Ovary (tissue), 9 donors: ENCODE results near the gene ALLC. TPM values are rescaled to one million over a fixed set of nuclear protein-coding genes. Genes with fewer than 3 reads are reported as not detected.

ENCODE experiments used
- DNase-seq, 5 donors: peaks; one replicate each; pipeline ENCODE4 v3.0.0-alpha.2; 2019 to 2020
- H3K27ac ChIP-seq, 2 donors: fragments of 200-600 bp; one replicate each; pipeline versions ENCODE4 v1.5.1 to v1.8.0; 2019 to 2022
- H3K27me3 ChIP-seq: fragments of 200-600 bp; one replicate; pipeline ENCODE4 v1.8.0; 2022
- H3K36me3 ChIP-seq: fragments of 200-600 bp; sonication (generic); one replicate; pipeline ENCODE4 v1.5.1; 2019
- H3K4me1 ChIP-seq: one replicate; pipeline ENCODE4 v1.8.1; 2013; ENCODE audit warnings: mild to moderate bottlenecking, moderate library complexity; ENCODE audit not compliant: insufficient read depth
- H3K4me3 ChIP-seq: fragments of 200-600 bp; sonication (generic); one replicate; pipeline ENCODE4 v1.5.1; 2017
- H3K9me3 ChIP-seq, 2 donors: fragments of 200-600 bp in 1 of 2; sonication (generic) in 1 of 2; one replicate each; pipeline versions ENCODE4 v1.5.1 to v1.8.1; 2013 to 2019; ENCODE audit warnings: mild to moderate bottlenecking in 1 of 2, moderate library complexity in 1 of 2
- CTCF ChIP-seq, 3 donors: fragments of 450-650 bp in 2 of 3; fragments of 200-600 bp in 1 of 3; IDR thresholded peaks; one replicate each; pipeline versions ENCODE4 v1.5.1 to v1.8.0; 2016 to 2022; ENCODE audit warnings: antibody characterized with exemption in 3 of 3, mild to moderate bottlenecking in 1 of 3
- EP300 ChIP-seq: sonication (generic); formaldehyde crosslinking; IDR thresholded peaks from one replicate; pipeline ENCODE4 v1.6.1; 2017; ENCODE audit warnings: antibody characterized with exemption
- POLR2A ChIP-seq: fragments of 450-650 bp; IDR thresholded peaks from one replicate; pipeline ENCODE4 v1.6.1; 2017; ENCODE audit warnings: antibody characterized with exemption, mild to moderate bottlenecking, moderate library complexity
- WGBS, 3 donors: extraction: QIAGEN DNeasy Blood & Tissue Kit in 1 of 3; methylation state at CpG; one replicate each; pipeline versions ENCODE4 v1.1.5 to v1.1.7; 2013 to 2017; 5-methylcytosine and 5-hydroxymethylcytosine counted together
- intact Hi-C, 4 donors: fragments of 100-400 bp; cut with DNase I; formaldehyde crosslinking; loops; one replicate each; pipeline versions ENCODE4 v1.11.0 to v1.15.1; 2022 to 2023
- polyA plus RNA-seq, 2 donors: library from polyadenylated mRNA; stranded (reverse); fragments of 200-250 nt in 1 of 2; fragments of 350-450 nt in 1 of 2; fragmentation: Illumina TruSeq in 1 of 2; extraction: RNeasy Lipid Tissue Mini Kit (QIAGEN cat#74804) in 1 of 2; gene quantifications; one replicate each; pipeline ENCODE4 v1.2.3, GENCODE V29; 2013 to 2014
- total RNA-seq, 7 donors: library from RNA; depleted of rRNA in 2 of 7; stranded (reverse); fragments of >200 nt in 2 of 7; fragmentation: NEBNext Ultra II Directional in 3 of 7; extraction: Animal tissue kit (Norgen Biotek cat#: 25700) in 3 of 7; gene quantifications; one replicate each; pipeline versions ENCODE4 v1.1.0 to v1.2.4, GENCODE V29; 2016 to 2023
- donor health status: DM: no; HTN: no; CAD: no; lungs with moderate emphysema.
- donor health status: DM: no; HTN: no; CAD: no.
- donor health status: Bipolar disorder and iron deficiency.
- donor health status: DM: yes; HTN: yes; CAD: no.
- donor health status: DM: no; HTN: no; CAD: no.
- donor health status: DM: yes; HTN: yes; CAD: no.

ALLC gene
- total and polyA plus RNA-seq, 9 donors: 0.20 to 1.2 (median 0.76) TPM; not detected in 5

- WGBS, 3 donors: 91 to 95% (median 94%) methylated on average over 7 of the region's 7 CpGs
- intact Hi-C loops: no loop called here
- Histone ChIP-seq H3K27ac (no peak overlapping the region), H3K4me3 (no peak overlapping the region), H3K4me1 (peaks cover 3% of the 10 kb centered on the region), H3K27me3 (no peaks in the 10 kb centered on the region), H3K9me3 (no peaks in the 10 kb centered on the region), H3K36me3 (no peaks in the 10 kb centered on the region)
- no peak for DNase-seq
- no peak for TF ChIP-seq EP300
- no peak for TF ChIP-seq POLR2A
- no peak for TF ChIP-seq CTCF (IDR thresholded peaks at IDR 0.05)
Observed at GRCh38 chr2:3731829-3732228, 73.8 kb downstream of the ALLC start.

GRCh38 chr2:3736112-3736511, 78.1 kb downstream of the ALLC start:
- H3K9me3 ChIP-seq: no peaks in the 10 kb centered on the region
- H3K4me1 ChIP-seq: no peaks in the 10 kb centered on the region
- H3K27ac ChIP-seq: no peak overlapping the region
- no peak for TF ChIP-seq POLR2A
- no peak for TF ChIP-seq CTCF (IDR thresholded peaks at IDR 0.05)
- TF ChIP-seq EP300: no peak
- intact Hi-C loops: no loop called here
- no peak for DNase-seq
- WGBS, 3 donors: 89 to 90% (median 90%) methylated on average over 7 of the region's 7 CpGs
- H3K4me3 ChIP-seq: no peak overlapping the region
- no peaks in the 10 kb centered on the region for H3K27me3 ChIP-seq
- no peaks in the 10 kb centered on the region for H3K36me3 ChIP-seq

- 71 to 72% (median 71%) methylated on average over 9 of the region's 9 CpGs for WGBS, 3 donors
- H3K4me3 ChIP-seq: no peak overlapping the region
- no peak overlapping the region for H3K27ac ChIP-seq
- no peaks in the 10 kb centered on the region for H3K9me3 ChIP-seq
- no peaks in the 10 kb centered on the region for H3K4me1 ChIP-seq
- DNase-seq: no peak
- intact Hi-C loops: no loop called here
- TF ChIP-seq EP300: no peak
- TF ChIP-seq POLR2A: no peak
- no peak for TF ChIP-seq CTCF (IDR thresholded peaks at IDR 0.05)
- H3K27me3 ChIP-seq: no peaks in the 10 kb centered on the region
- no peaks in the 10 kb centered on the region for H3K36me3 ChIP-seq
Observed at GRCh38 chr2:3737128-3737527, 79.1 kb downstream of the ALLC start.

- WGBS, 3 donors: 46 to 60% (median 47%) methylated on average over 3 of the region's 3 CpGs
- Histone ChIP-seq H3K9me3 (no peaks in the 10 kb centered on the region), H3K4me1 (no peaks in the 10 kb centered on the region), H3K27ac (no peak overlapping the region), H3K36me3 (no peaks in the 10 kb centered on the region), H3K27me3 (no peaks in the 10 kb centered on the region), H3K4me3 (no peak overlapping the region)
- TF ChIP-seq CTCF (IDR thresholded peaks at IDR 0.05): no peak
- no peak for TF ChIP-seq POLR2A
- no peak for TF ChIP-seq EP300
- DNase-seq: no peak
- intact Hi-C loops: no loop called here
Observed at GRCh38 chr2:3738454-3738853, 80.5 kb downstream of the ALLC start.

GRCh38 chr2:3739313-3739712, 81.3 kb downstream of the ALLC start:
- no peak for TF ChIP-seq CTCF (IDR thresholded peaks at IDR 0.05)
- WGBS, 3 donors: 92 to 95% (median 95%) methylated on average over 19 of the region's 19 CpGs
- Histone ChIP-seq H3K4me3 (no peak overlapping the region), H3K4me1 (no peaks in the 10 kb centered on the region), H3K9me3 (no peaks in the 10 kb centered on the region), H3K27me3 (no peaks in the 10 kb centered on the region), H3K36me3 (no peaks in the 10 kb centered on the region), H3K27ac (no peak overlapping the region)
- intact Hi-C loops: no loop called here
- DNase-seq: no peak
